ENCODE results near the gene NME2.
A peak's percentile ranks its signal among the peaks of the same experiment; 100 is the strongest.
"Not testable (repeated sequence)": the region's sequence is repeated elsewhere in the genome, so short reads cannot be mapped to it uniquely, and the experiment has no call there.

The NME2 gene

DNA sequence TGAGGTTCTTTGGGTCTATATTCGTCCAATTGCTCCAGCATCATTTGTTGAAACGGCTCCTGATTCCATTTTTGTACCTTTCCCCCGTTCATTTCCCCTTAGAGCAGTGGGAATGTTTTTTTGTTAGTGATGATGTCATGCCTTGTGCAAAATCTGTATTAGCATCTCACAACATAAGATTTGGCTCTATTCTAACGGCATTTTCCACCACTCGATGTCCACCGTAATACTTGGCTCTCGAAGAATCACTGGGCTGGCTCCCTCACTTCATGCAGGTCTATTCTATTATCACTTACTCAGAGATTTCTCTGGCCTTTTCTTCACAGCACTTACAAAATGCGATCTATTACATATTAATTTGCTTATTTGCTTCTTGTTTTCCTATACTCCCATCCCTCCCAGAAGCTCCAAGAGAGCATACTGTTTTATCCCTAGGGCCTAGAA is 13.4 kb upstream of the NME2 start:
- peak in 4 of 56 donors; percentile 38 to 45 (median 38) for DNase-seq

GRCh38 chr17:51153210-51154072 is 12.8 kb upstream of the NME2 start, which contains the start of gene NME1:
Gene NME1, plus strand, starts transcription at chr17:51153559. Its CDS starts 2,096 bp downstream, at chr17:51155655.
- DNase-seq: peak; percentile 78 to 99 (median 97)

GRCh38 chr17:51154176-51154575 is 12.0 kb upstream of the NME2 start:
- peak in 1 of 56 donors; percentile 27 for DNase-seq

- DNase-seq: no peak
Measured at GRCh38 chr17:51155416-51155815, 10.8 kb upstream of the NME2 start.

GRCh38 chr17:51159604-51160003 is 6.6 kb upstream of the NME2 start:
- no peak for DNase-seq

GRCh38 chr17:51161541-51161940 is 4.7 kb upstream of the NME2 start:
- DNase-seq: no peak

DNA sequence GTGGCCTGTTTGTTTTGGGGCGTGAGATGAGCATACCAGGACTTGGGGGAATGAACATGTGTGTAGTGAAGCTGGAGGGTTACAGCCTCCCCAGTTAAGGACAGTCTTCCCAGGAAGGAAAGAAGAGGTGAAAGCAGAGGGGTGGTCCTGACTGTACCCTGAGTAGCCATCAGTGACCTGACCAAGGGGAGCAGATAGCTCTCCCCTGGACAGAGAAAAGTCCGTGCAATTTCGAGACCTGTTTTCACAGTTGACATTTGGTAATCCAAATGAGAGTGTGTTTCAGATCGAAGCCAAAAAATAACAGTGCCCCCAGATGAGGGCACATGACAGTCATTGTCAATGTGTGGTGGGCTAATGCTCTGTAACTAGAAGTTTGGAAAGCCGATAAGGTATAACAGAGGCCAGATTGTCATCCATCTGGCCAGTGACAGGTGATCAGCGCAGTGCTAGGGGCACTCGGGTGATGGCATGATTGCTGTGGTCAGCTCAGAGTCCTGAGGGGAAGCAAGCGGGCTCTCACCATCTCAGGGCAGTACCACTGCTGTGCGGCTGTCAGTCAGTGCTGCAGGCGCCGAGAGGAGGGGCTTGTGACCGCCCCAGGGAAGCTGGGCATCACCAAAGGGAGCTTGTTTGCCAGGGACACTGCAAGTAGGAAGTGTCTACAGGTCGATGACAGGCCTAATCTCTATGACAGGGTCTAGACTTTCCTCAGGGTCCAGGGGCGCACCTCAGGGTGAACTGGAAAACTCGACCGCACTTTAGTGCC is 1.1 kb upstream of the NME2 start:
- peak in 2 of 56 donors; percentile 3 for DNase-seq

GRCh38 chr17:51165680-51166197 is 472 bp upstream of the NME2 start:
- DNase-seq: peak in 4 of 56 donors; percentile 25 to 55 (median 34)

GRCh38 chr17:51166987-51167931 is 1.0 kb downstream of the NME2 start:
- DNase-seq: peak in 32 of 56 donors; percentile 7 to 77 (median 47)

DNA sequence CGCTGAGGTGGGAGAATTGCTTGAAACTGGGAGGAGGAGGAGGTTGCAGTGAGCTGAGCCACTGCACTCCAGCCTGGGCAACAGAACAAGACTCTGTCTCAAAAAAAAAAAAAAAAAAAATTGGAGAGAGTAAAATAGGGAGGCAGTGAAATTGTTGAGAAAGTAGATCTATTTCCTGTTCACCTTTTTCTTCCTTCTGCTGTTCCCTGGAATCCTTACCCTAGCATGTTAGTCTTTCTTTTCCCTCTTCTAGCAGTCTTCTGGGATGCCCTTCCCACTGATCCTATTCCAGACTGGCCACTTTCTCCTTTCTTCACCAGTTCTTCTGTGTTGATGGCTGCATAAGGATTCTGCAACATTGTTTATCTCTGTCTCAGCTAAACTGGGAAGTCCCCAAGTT is 3.1 kb downstream of the NME2 start:
- DNase-seq: no peak

GRCh38 chr17:51170736-51171135 is 4.5 kb downstream of the NME2 start:
- no peak for DNase-seq

DNA sequence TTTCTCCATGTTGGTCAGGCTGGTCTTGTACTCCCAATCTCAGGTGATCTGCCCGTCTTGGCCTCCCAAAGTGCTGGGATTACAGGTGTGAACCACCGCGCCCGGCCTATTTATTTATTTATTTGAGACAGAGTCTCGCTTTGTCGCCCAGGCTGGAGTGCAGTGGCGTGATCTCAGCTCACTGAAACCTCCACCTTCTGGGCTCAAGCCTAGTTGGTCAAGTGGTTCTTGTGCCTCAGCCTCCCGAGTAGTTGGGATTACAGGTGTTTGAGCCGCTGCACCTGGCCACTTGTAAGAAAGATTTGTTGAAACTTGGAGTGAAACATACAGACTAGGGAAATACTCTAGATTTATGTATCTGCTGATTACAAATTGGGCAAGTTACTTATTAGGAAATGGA is 5.8 kb downstream of the NME2 start:
- DNase-seq: not testable (repeated sequence)

DNA sequence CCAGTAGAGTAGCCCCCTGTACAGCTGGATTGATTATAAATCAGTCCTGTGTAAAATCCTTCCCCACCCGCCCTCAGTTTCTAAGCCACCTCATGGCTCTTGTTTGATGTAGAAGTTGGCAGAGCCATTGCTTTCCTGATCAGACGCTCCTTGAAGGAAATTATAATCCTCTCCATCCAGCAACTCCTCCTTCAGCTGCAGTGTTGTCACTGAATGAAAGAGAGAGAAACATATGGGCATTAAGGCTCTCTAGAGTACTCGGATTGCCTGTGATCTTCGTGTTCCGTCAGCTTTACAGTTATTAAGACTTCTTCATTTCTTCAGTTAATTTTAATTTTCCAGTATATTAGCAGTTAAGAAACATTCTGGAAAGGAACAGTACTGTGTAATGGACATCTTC is 14.3 kb downstream of the NME2 start:
- DNase-seq: no peak

GRCh38 chr17:51184124-51184523 is 17.9 kb downstream of the NME2 start:
- no peak for DNase-seq

- DNase-seq: peak in 32 of 56 donors; percentile 1 to 75 (median 34)
Measured at GRCh38 chr17:51185763-51186332, 19.6 kb downstream of the NME2 start.

GRCh38 chr17:51188271-51188833 is 22.1 kb downstream of the NME2 start:
- no peak for DNase-seq

DNA sequence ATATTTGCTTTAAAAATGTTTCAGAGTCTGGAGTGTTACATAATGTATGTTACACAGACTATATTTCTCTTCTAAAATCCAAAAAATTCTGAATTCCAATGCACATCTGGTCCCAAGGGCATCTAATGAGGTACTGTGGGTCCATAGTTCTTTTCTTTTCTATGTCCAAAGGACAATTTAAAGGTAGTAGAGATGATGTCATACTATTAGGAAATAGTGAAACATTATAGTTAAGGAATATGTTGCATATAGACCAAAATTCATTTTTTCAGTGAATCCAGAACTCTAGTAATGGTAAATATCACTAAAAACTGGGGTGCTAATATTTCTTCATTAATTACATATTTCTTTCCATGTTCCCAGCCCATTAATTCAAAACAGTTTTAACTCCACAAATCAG is 23.0 kb downstream of the NME2 start:
- DNase-seq: no peak

DNA sequence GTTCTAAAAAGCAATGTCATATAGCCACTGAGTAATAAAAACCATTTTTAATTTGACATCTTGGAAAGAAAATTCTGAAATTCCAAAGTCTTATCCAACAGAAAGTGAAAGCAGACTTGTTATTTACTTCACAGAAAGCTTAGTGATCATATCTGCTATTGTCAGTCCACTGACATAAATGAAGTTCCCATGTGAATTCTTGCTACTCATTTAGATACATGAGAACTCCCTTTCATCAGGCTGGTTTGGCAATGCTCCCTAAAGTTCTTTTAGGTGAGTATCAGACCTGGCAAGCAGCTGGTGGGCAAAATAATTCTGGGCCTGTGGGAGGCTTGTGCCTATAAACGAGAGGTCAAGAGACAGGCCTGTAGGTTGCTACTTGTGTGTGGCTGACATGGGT is 23.4 kb downstream of the NME2 start:
- DNase-seq: no peak

DNA sequence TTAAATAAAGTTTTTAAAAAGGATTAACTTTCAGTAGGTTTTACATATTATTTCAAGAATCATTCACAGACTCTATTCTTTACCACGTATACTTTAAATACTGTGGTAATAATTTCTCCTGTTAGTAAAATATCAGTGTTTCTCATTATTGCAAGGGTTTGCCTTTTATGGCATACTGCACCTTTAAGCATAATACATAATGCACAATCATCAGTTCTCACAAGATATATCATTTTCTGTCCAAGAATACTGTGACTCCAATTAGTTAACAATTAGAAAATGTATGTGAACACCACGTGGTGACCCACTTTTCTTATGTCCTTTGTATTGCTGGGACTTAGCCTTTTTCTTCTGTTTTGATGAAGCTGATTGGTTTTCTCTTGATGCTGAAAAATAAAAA is 25.7 kb downstream of the NME2 start:
- no peak for DNase-seq

DNA sequence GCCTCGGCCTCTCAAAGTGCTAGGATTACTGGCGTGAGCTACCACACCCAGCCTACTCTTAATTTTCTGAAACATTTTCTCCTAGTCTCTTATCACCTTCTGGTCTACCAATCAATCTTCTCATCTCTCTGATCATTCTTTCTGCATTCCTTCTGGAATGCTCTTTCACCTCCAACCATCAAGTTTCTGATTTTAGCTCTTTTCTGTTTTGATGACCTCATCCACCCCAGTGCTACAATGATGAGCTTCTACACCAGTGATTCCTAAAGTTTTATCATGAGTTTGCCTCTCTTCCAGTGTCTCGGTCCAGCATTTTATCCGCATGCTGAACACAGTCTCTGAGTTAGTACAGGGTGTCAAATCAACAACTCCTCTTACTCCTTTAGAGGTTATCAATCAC is 31.5 kb downstream of the NME2 start:
- DNase-seq: no peak

All from nucleus accumbens (tissue), 56 donors.